Peyer's patch (tissue), 4 donors: ENCODE measurements around the gene DOCK11. TPM values are rescaled to one million over a fixed set of nuclear protein-coding genes. Genes with fewer than 3 reads are reported as not detected.
"Not testable (repeated sequence)": the region's sequence is repeated elsewhere in the genome, so short reads cannot be mapped to it uniquely, and the experiment has no call there.

ENCODE experiments used
- DNase-seq, 3 donors: peaks; one replicate each; pipeline ENCODE4 v3.0.0-alpha.2; 2017 to 2019
- H3K27ac ChIP-seq, 4 donors: fragments of 200-600 bp; sonication (generic); one replicate each; pipeline ENCODE4 v1.5.1; 2016 to 2019
- H3K27me3 ChIP-seq, 2 donors: fragments of 200-600 bp; sonication (generic); one replicate each; pipeline ENCODE4 v1.5.1; 2019
- H3K36me3 ChIP-seq, 3 donors: fragments of 200-600 bp; sonication (generic); one replicate each; pipeline ENCODE4 v1.5.1; 2016 to 2019
- H3K4me1 ChIP-seq, 4 donors: fragments of 200-600 bp; sonication (generic); one replicate each; pipeline ENCODE4 v1.5.1; 2016 to 2019
- H3K4me3 ChIP-seq, 4 donors: fragments of 200-600 bp; sonication (generic); 1 replicate in 3 of 4; 2 replicates in 1 of 4; pipeline ENCODE4 v1.5.1; 2016 to 2019; ENCODE audit warnings: mild to moderate bottlenecking in 1 of 4
- H3K9me3 ChIP-seq, 4 donors: fragments of 200-600 bp; sonication (generic); one replicate each; pipeline ENCODE4 v1.5.1; 2016 to 2019; ENCODE audit warnings: mild to moderate bottlenecking in 1 of 4
- CTCF ChIP-seq, 6 experiments: fragments of 450-650 bp in 4 of 6; fragments of 200-600 bp in 2 of 6; sonication (generic) in 1 of 6; IDR thresholded peaks; one replicate each; pipeline ENCODE4 v1.5.1; 2017 to 2019; ENCODE audit warnings: antibody characterized with exemption in 6 of 6, mild to moderate bottlenecking in 3 of 6, moderate library complexity in 1 of 6
- POLR2A ChIP-seq, 2 donors: fragments of 450-650 bp; IDR thresholded peaks; one replicate each; pipeline ENCODE4 v1.5.1; 2017; ENCODE audit warnings: antibody characterized with exemption in 2 of 2, mild to moderate bottlenecking in 2 of 2, moderate library complexity in 2 of 2
- small RNA-seq, 2 donors: library from RNA; depleted of rRNA; stranded (forward); fragments of <200 nt; gene quantifications; one replicate each; pipeline ENCODE3, GENCODE V24; 2016
- total RNA-seq, 4 donors: library from RNA; depleted of rRNA; stranded (reverse); fragments of >200 nt; gene quantifications; one replicate each; pipeline ENCODE4 v1.1.0, GENCODE V29; 2016

Gene DOCK11
- total RNA-seq, 4 donors from 2014 or later: 5.6 to 34.7 (median 10.4) TPM

GRCh38 chrX:118730500-118731247 lies 235.1 kb downstream of the DOCK11 start:
- Histone ChIP-seq H3K4me3 (peak overlapping the region in 1 of 4 donors; percentile 10), H3K36me3 (no peaks in the 10 kb centered on the region), H3K27ac (peak overlapping the region in 3 of 4 donors; percentile 17 to 35 (median 22)), H3K4me1 (peaks cover 0 to 4% (median 0%) of the 10 kb centered on the region in 4 donors), H3K27me3 (no peaks in the 10 kb centered on the region), H3K9me3 (no peaks in the 10 kb centered on the region)
- TF ChIP-seq CTCF (IDR thresholded peaks at IDR 0.05) (no peak), POLR2A (IDR thresholded peaks at IDR 0.05) (no peak)
- DNase-seq: no peak

GRCh38 chrX:118732551-118732950 lies 236.9 kb downstream of the DOCK11 start:
- H3K27ac ChIP-seq, H3K27me3 ChIP-seq, H3K4me1 ChIP-seq, H3K36me3 ChIP-seq, H3K4me3 ChIP-seq, DNase-seq, H3K9me3 ChIP-seq: not testable (repeated sequence)

GRCh38 chrX:118734909-118735308 lies 239.3 kb downstream of the DOCK11 start:
- Histone ChIP-seq H3K27me3 (no peaks in the 10 kb centered on the region), H3K36me3 (no peaks in the 10 kb centered on the region), H3K4me1 (no peaks in the 10 kb centered on the region), H3K4me3 (no peak overlapping the region), H3K27ac (no peak overlapping the region), H3K9me3 (no peaks in the 10 kb centered on the region)
- no peak for TF ChIP-seq POLR2A (IDR thresholded peaks at IDR 0.05)
- no peak for TF ChIP-seq CTCF (IDR thresholded peaks at IDR 0.05)
- no peak for DNase-seq

Small RNA genes lying within 50 kb of the gene (small RNA-seq; reads per million reads assigned to genes)
- 0 reads per million in 2 donors for gene RF00019

Other genes with a start within 250 kb of the DOCK11 start
- 10 to 100 TPM; 11.8 to 35.5 (median 18.6) TPM for gene WDR44, start 149.7 kb upstream of the DOCK11 start, total RNA-seq
- 10 to 100 TPM; 38.0 to 98.3 (median 63.0) TPM for gene IL13RA1, start 231.8 kb downstream of the DOCK11 start, total RNA-seq